ENCODE measurements around the gene LZTFL1.

LZTFL1 gene

DNA sequence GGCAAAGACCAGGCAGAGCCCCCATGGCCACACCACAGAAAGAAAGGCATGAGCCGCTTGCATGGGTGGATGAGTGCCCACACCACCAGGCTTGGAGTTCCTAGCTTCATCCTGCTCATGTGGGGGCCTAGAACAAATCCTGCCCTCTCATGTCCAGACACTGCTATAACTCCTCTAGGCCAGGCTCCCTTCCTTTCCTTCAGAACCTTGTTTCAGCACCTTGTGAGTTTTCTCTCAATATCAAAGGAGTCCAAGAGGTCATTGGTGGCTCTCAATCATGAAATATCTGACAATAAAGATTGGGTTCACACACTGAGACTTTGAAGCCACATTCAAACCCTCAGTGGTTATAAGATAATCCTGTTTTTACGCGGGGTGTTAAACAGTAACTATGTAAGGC lies 58.3 kb downstream of the LZTFL1 start:
- H3K36me3 ChIP-seq (ENCODE audit: control insufficient read depth, insufficient read depth, low read length), result no peaks in the 10 kb centered on the region
- no peak for DNase-seq (ENCODE audit: extremely low read depth, insufficient read length)
- no peak overlapping the region for H3K4me3 ChIP-seq (replicated peaks; ENCODE audit: low read depth, low read length)
- no peak for TF ChIP-seq CTCF (IDR thresholded peaks at IDR 0.05; ENCODE audit: insufficient read depth, low read length, poor library complexity, severe bottlenecking)
- peaks cover 1% of the 10 kb centered on the region for H3K27me3 ChIP-seq (replicated peaks; ENCODE audit: control insufficient read depth, insufficient read depth, low read length)

GRCh38 chr3:45782381-45782780 lies 59.5 kb downstream of the LZTFL1 start:
- DNase-seq (ENCODE audit: extremely low read depth, insufficient read length), result no peak
- Histone ChIP-seq H3K36me3 (ENCODE audit: control insufficient read depth, insufficient read depth, low read length) (no peaks in the 10 kb centered on the region), H3K27me3 (replicated peaks; ENCODE audit: control insufficient read depth, insufficient read depth, low read length) (peaks cover 1% of the 10 kb centered on the region), H3K4me3 (replicated peaks; ENCODE audit: low read depth, low read length) (no peak overlapping the region)
- TF ChIP-seq CTCF (IDR thresholded peaks at IDR 0.05; ENCODE audit: insufficient read depth, low read length, poor library complexity, severe bottlenecking), result no peak

GRCh38 chr3:45781841-45782240 lies 60.1 kb downstream of the LZTFL1 start:
- Histone ChIP-seq H3K36me3 (ENCODE audit: control insufficient read depth, insufficient read depth, low read length) (no peaks in the 10 kb centered on the region), H3K4me3 (replicated peaks; ENCODE audit: low read depth, low read length) (no peak overlapping the region), H3K27me3 (replicated peaks; ENCODE audit: control insufficient read depth, insufficient read depth, low read length) (peaks cover 1% of the 10 kb centered on the region)
- TF ChIP-seq CTCF (IDR thresholded peaks at IDR 0.05; ENCODE audit: insufficient read depth, low read length, poor library complexity, severe bottlenecking), result no peak
- no peak for DNase-seq (ENCODE audit: extremely low read depth, insufficient read length)

GRCh38 chr3:45781271-45781670 lies 60.6 kb downstream of the LZTFL1 start:
- Histone ChIP-seq H3K4me3 (replicated peaks; ENCODE audit: low read depth, low read length) (no peak overlapping the region), H3K36me3 (ENCODE audit: control insufficient read depth, insufficient read depth, low read length) (no peaks in the 10 kb centered on the region), H3K27me3 (replicated peaks; ENCODE audit: control insufficient read depth, insufficient read depth, low read length) (peaks cover 1% of the 10 kb centered on the region)
- DNase-seq (ENCODE audit: extremely low read depth, insufficient read length), result no peak
- no peak for TF ChIP-seq CTCF (IDR thresholded peaks at IDR 0.05; ENCODE audit: insufficient read depth, low read length, poor library complexity, severe bottlenecking)

DNA sequence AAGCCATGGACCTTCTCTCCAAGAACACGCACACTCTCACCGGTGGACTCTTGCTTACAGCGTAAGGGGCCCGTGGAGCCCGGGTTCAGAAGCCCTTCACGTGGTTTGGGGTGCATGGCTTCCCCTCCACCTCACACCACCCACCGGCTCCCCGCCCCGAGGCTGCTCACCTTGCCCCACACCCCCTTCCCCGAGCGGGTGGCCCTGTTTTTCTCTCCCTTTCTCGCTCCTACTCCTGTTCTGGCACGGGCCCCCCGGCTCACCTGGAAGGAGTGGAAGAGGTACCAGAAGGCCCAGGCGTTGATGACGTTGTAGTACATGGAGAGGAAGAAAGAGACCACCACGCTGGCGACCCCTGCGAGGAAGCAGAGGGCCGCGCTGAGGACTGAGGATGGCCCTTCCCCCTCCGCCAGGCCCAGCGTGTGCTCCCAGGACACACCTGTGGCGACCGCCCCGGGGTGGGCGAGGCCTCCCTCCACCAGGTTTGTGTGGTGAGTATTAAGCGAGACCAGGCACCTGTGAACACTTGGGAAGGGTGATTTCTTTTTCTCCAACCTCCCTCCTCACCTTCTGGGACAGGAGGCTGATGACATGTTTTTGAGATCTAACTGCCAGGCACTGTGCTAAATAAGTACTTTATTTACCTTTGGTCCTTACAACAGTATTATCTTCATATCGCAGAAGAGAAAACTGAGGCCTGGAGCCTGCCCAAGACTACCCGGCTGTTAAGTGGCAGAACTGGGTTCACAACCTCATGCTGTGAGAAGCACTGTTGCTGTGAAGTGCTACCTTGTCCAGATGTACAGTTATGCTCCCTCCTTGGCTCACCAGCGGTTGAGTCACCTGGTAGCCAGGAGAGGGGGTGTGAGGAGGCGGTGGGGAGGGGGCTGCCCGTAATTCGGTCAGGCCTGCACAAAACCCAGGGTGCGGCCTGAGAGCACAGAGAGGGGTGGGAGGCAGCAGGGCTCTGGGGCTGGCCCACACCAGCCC lies 61.9 kb downstream of the LZTFL1 start:
- DNase-seq (ENCODE audit: extremely low read depth, insufficient read length), result no peak
- H3K27me3 ChIP-seq (replicated peaks; ENCODE audit: control insufficient read depth, insufficient read depth, low read length), result peaks cover 1% of the 10 kb centered on the region
- no peaks in the 10 kb centered on the region for H3K36me3 ChIP-seq (ENCODE audit: control insufficient read depth, insufficient read depth, low read length)
- no peak overlapping the region for H3K4me3 ChIP-seq (replicated peaks; ENCODE audit: low read depth, low read length)
- no peak for TF ChIP-seq CTCF (IDR thresholded peaks at IDR 0.05; ENCODE audit: insufficient read depth, low read length, poor library complexity, severe bottlenecking)
